Pancreas (tissue), 10 donors: ENCODE measurements around the gene KRT10. TPM values are rescaled to one million over a fixed set of nuclear protein-coding genes. Genes with fewer than 3 reads are reported as not detected.
A peak's percentile ranks its signal among the peaks of the same experiment; 100 is the strongest.

ENCODE experiments used
- ATAC-seq, 4 donors: fragments of 200-7000 bp; cut with Tn5 transposase; one replicate each; pipeline versions ENCODE4 v1.8.0 to v1.9.1; 2020; ENCODE audit warnings: mild to moderate bottlenecking in 4 of 4, moderate library complexity in 4 of 4
- DNase-seq, 6 donors: peaks; one replicate each; pipeline ENCODE4 v3.0.0-alpha.2; 2020
- FAIRE-seq: peaks from 2 replicates; lab custom pipeline; 2012; peaks lifted over from hg19 to GRCh38; lab: Jason Lieb, UNC
- H3K27ac ChIP-seq, 4 donors: fragments of 200-600 bp; sonication (generic); 1 replicate in 3 of 4; 2 replicates in 1 of 4; pipeline versions ENCODE4 v1.5.0 to v1.8.0; 2020
- H3K27me3 ChIP-seq, 4 donors: fragments of 200-600 bp; one replicate each; pipeline ENCODE4 v1.8.0; 2021
- H3K36me3 ChIP-seq, 3 donors: fragments of 200-600 bp; sonication (generic) in 1 of 3; one replicate each; pipeline versions ENCODE4 v1.5.0 to v1.8.0; 2020 to 2021
- H3K4me1 ChIP-seq, 3 donors: fragments of 200-600 bp; one replicate each; pipeline ENCODE4 v1.8.0; 2021
- H3K4me3 ChIP-seq, 4 donors: fragments of 200-600 bp; sonication (generic) in 2 of 4; one replicate each; pipeline versions ENCODE4 v1.5.0 to v1.8.0; 2020 to 2021
- H3K9me3 ChIP-seq, 4 donors: fragments of 200-600 bp; one replicate each; pipeline ENCODE4 v1.8.0; 2021
- CTCF ChIP-seq, 4 donors: fragments of 200-600 bp; sonication (generic) in 3 of 4; IDR thresholded peaks; one replicate each; pipeline versions ENCODE4 v1.5.0 to v1.8.0; 2021; ENCODE audit warnings: antibody characterized with exemption in 4 of 4
- WGBS, 2 donors: extraction: QIAGEN DNeasy Blood & Tissue Kit; methylation state at CpG; one replicate each; pipeline ENCODE4 v1.1.7; 2013; 5-methylcytosine and 5-hydroxymethylcytosine counted together
- intact Hi-C, 3 donors: fragments of 100-400 bp; cut with DNase I; formaldehyde crosslinking; loops; one replicate each; pipeline versions ENCODE4 v1.11.1 to v1.14.2; 2022
- polyA plus RNA-seq, 2 donors: library from polyadenylated mRNA; stranded (reverse); fragments of 200-250 nt; gene quantifications; one replicate each; pipeline ENCODE4 v1.2.3, GENCODE V29; 2013
- total RNA-seq, 6 donors: library from RNA; stranded (reverse); fragmentation: NEBNext Ultra II Directional in 4 of 6; extraction: Animal tissue kit (Norgen Biotek cat#: 25700) in 4 of 6; gene quantifications; one replicate each; pipeline versions ENCODE4 v1.2.1 to v1.2.4, GENCODE V29; 2021 to 2023
- donor health status: healthy with polysubstance abuse.
- donor health status: DM: no; HTN: no; CAD: no; lungs with moderate emphysema.
- donor health status: DM: no; HTN: no; CAD: no.
- donor health status: control.
- donor health status: control.
- donor health status: Bipolar disorder and iron deficiency.
- donor health status: DM: yes; HTN: yes; CAD: no.
- donor health status: DM: no; HTN: no; CAD: no.
- donor health status: DM: no; HTN: no; CAD: no.
- donor health status: DM: yes; HTN: yes; CAD: no.

Gene KRT10
- total and polyA plus RNA-seq, 8 donors, result 13.9 to 31.0 (median 21.2) TPM

GRCh38 chr17:40821536-40821935 lies 878 bp downstream of the KRT10 start:
- Histone ChIP-seq H3K36me3 (no peaks in the 10 kb centered on the region), H3K27me3 (no peaks in the 10 kb centered on the region), H3K4me1 (peaks cover 0 to 18% (median 8%) of the 10 kb centered on the region in 3 donors), H3K27ac (no peak overlapping the region), H3K9me3 (no peaks in the 10 kb centered on the region), H3K4me3 (no peak overlapping the region)
- intact Hi-C loops, result no loop called here
- ATAC-seq (no peak), DNase-seq (no peak), FAIRE-seq (no peak)
- TF ChIP-seq CTCF (IDR thresholded peaks at IDR 0.05), result no peak

DNA sequence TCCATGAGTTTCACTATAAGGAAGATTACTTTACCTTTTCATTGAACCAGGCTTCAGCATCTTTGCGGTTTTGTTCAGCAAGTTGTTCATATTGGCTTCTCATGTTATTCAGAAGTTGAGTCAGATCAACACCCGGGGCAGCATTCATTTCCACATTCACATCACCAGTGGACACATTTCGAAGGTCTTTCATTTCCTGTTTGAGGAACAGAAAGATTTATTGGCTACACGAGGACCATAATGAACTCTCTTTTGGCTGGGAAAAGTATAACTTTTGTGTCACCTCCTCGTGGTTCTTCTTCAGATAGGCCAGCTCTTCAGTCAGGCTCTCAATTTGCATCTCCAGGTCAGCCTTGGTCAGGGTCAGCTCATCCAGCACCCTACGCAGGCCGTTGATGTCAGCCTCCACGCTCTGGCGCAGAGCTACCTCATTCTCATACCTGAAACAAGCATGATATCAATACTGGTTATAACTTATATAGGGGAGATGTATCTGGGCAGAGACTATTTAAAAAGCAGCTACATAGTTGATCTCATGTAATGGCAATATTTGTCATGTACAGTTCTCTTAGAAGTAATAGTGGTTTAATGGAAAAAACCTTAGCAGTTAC lies 2.1 kb downstream of the KRT10 start:
- H3K27me3 ChIP-seq, result no peaks in the 10 kb centered on the region
- H3K27ac ChIP-seq, result no peak overlapping the region
- WGBS, 2 donors, result 90 to 91% methylated on average over 9 of the region's 9 CpGs
- no peaks in the 10 kb centered on the region for H3K9me3 ChIP-seq
- DNase-seq (no peak), FAIRE-seq (no peak), ATAC-seq (no peak)
- peaks cover 0 to 18% (median 8%) of the 10 kb centered on the region in 3 donors for H3K4me1 ChIP-seq
- intact Hi-C loops, result no loop called here
- no peaks in the 10 kb centered on the region for H3K36me3 ChIP-seq
- H3K4me3 ChIP-seq, result no peak overlapping the region
- no peak for TF ChIP-seq CTCF (IDR thresholded peaks at IDR 0.05)

DNA sequence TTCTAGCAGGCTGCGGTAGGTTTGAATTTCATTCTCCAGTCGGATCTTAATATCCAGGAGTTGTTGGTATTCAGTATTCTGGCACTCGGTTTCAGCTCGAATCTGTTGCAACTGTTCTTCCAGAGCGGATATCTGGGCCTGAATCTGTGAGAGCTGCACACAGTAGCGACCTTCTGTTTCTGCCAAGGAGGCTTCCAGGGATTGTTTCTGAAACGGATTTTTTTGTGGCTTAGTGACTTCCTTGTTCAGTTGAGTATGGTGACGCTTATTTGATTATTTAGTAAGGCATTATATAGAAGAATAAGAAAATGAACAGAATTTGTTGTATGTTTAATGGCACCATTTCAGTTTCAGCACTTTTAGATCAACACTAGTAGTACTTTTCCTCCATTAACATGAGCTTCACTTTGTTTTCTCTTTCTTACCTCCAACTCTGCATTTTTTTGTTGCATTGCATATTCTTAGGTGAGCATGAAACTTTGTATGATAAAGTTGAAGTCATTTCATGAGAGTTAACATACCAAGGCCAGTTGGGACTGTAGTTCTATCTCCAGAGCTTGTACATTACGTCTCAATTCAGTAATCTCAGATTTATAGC lies 2.8 kb downstream of the KRT10 start:
- WGBS, 2 donors, result 36 to 37% methylated on average over 9 of the region's 9 CpGs
- H3K4me3 ChIP-seq, result peak overlapping the region; percentile 33 to 75 (median 72)
- ATAC-seq, result peak in 2 of 4 donors; percentile 32 to 59
- H3K9me3 ChIP-seq, result no peaks in the 10 kb centered on the region
- no peaks in the 10 kb centered on the region for H3K36me3 ChIP-seq
- H3K4me1 ChIP-seq, result peaks cover 0 to 18% (median 8%) of the 10 kb centered on the region in 3 donors
- H3K27me3 ChIP-seq, result no peaks in the 10 kb centered on the region
- no peak for FAIRE-seq
- peak overlapping the region; percentile 40 to 91 (median 86) for H3K27ac ChIP-seq
- TF ChIP-seq CTCF (IDR thresholded peaks at IDR 0.05), result no peak
- intact Hi-C loops, result no loop called here
- DNase-seq, result no peak

DNA sequence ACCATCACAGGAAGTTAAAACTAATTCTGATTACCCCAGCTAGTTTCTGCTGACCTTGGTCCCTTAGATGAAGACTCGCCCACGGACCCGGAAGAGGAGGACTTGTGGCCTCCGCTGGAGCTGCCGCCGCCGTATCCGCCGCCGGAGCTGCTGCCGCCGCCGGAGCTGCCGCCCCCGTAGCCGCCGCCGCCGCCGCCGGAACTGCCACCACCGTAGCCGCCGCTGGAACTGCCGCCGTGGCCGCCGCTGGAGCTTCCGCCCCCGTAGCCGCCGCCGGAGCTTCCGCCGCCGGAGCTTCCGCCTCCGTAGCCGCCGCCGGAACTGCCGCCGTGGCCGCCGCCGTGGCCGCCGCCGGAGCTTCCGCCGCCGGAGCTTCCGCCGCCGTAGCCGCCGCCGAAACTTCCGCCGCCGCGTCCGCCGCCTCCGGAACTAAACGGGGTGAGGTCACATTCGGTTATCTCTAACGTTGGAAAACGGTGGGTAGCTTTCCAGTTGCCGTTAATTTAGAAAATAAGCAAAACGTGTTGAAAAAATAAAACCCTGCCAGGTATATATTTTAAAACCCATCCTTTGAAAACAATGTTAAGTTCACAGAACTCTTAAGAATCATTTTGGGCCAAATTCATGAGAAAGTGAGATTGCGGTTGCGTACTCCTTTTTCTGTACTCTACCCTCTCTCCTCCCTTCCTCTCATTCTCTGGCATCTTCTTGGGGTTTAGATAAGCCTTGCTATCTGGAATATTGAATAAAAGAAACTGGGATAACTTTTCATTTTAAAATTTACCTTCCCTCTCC lies 3.5 kb downstream of the KRT10 start:
- peak; percentile 97 to 99 (median 98) for ATAC-seq
- no peaks in the 10 kb centered on the region for H3K36me3 ChIP-seq
- no peaks in the 10 kb centered on the region for H3K9me3 ChIP-seq
- TF ChIP-seq CTCF (IDR thresholded peaks at IDR 0.05), result no peak
- no peaks in the 10 kb centered on the region for H3K27me3 ChIP-seq
- H3K27ac ChIP-seq, result peak overlapping the region; percentile 61 to 91 (median 86)
- peak overlapping the region; percentile 47 to 75 (median 72) for H3K4me3 ChIP-seq
- intact Hi-C loops, result no loop called here
- WGBS, 2 donors, result 1% methylated on average over 58 to 73 of the region's 73 CpGs
- H3K4me1 ChIP-seq, result peaks cover 0 to 18% (median 8%) of the 10 kb centered on the region in 3 donors
- peak; percentile 78 to 93 (median 82) for DNase-seq
- FAIRE-seq, result no peak
